ENCODE data around the gene RHEB. TPM values are rescaled to one million over a fixed set of nuclear protein-coding genes. Genes with fewer than 3 reads are reported as not detected.

Gene RHEB
- total RNA-seq, 1 experiment from 2014 or later, result 87.0 TPM

DNA sequence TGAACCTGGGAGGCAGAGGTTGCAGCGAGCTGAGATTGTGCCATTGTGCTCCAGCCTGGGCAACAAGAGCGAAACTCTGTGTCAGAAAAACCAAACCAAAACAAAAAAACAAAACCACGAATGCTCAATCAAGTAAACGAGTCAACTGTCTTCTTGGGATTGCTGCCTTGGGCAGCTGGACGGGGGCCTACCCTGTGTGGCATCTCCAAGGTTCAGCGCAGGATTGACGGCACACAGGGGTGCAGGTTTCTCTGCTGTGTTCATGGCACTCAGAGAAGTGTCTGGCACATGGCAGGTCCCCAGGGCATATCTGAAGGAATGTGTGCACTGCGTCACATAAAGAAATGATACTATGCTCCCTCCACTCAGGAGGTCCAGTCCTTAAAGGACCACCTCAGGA is 54.5 kb downstream of the RHEB start:
- no peaks in the 10 kb centered on the region for H3K9me3 ChIP-seq (ENCODE audit: low read length)
- no TSS peak for BruUV-seq (replicated peaks)
- ChIA-PET POLR2A (ENCODE audit: unreplicated experiment) (no interaction called here), CTCF (no interaction called here)
- H3K4me3 ChIP-seq (ENCODE audit: low read length), result no peak overlapping the region
- ATAC-seq (no peak), DNase-seq (no peak)
- H3K9ac ChIP-seq (ENCODE audit: low read length), result no peak overlapping the region
- peaks cover 44% of the 10 kb centered on the region for H3K36me3 ChIP-seq (ENCODE audit: low read depth, low read length)
- no peaks in the 10 kb centered on the region for H3K27me3 ChIP-seq (ENCODE audit: low read length)
- H3K4me2 ChIP-seq (ENCODE audit: low read length), result no peak overlapping the region
- no peaks in the 10 kb centered on the region for H3K9me2 ChIP-seq (replicated peaks; ENCODE audit: low read length)
- no peak overlapping the region for H3K27ac ChIP-seq (ENCODE audit: low read length)
- no peak for TF ChIP-seq EZH2phosphoT487 (IDR thresholded peaks at IDR 0.05; ENCODE audit: borderline replicate concordance, low read length)
- peaks cover 4% of the 10 kb centered on the region; the same call in 1 of the 2 replicates for H3K79me2 ChIP-seq (ENCODE audit: low read length)
- H3K4me1 ChIP-seq (ENCODE audit: insufficient read depth, low read length), result peaks cover 10% of the 10 kb centered on the region
- H3F3A ChIP-seq (ENCODE audit: low read length, unreplicated experiment), result peaks cover 4% of the 10 kb centered on the region
- no peak overlapping the region for H2AFZ ChIP-seq (ENCODE audit: low read length)
- intact Hi-C loops (cut with micrococcal nuclease), result loop anchor here (10.0 kb wide), 1 partner anchor 290 kb away; no protein-coding TSS in a partner anchor
- 0 out of 2 replicates have a peak, but pooled peaks cover 6% of the 10 kb centered on the region for H4K20me1 ChIP-seq (ENCODE audit: low read length)

GRCh38 chr7:151462306-151462779 is 57.4 kb downstream of the RHEB start:
- ATAC-seq, result no peak
- no peak for DNase-seq
- ChIA-PET POLR2A (ENCODE audit: unreplicated experiment) (no interaction called here), CTCF (no interaction called here)
- Histone ChIP-seq H3K4me1 (ENCODE audit: insufficient read depth, low read length) (peaks cover 22% of the 10 kb centered on the region), H3K9me3 (ENCODE audit: low read length) (no peaks in the 10 kb centered on the region), H3K9ac (ENCODE audit: low read length) (no peak overlapping the region), H2AFZ (ENCODE audit: low read length) (no peak overlapping the region), H3K4me3 (ENCODE audit: low read length) (no peak overlapping the region), H3K27me3 (ENCODE audit: low read length) (no peaks in the 10 kb centered on the region), H4K20me1 (ENCODE audit: low read length) (no peaks in the 10 kb centered on the region), H3F3A (ENCODE audit: low read length, unreplicated experiment) (no peaks in the 10 kb centered on the region), H3K4me2 (ENCODE audit: low read length) (no peak overlapping the region), H3K36me3 (ENCODE audit: low read depth, low read length) (peaks cover 19% of the 10 kb centered on the region), H3K9me2 (replicated peaks; ENCODE audit: low read length) (no peaks in the 10 kb centered on the region), H3K79me2 (ENCODE audit: low read length) (no peaks in the 10 kb centered on the region), H3K27ac (ENCODE audit: low read length) (no peak overlapping the region)
- TSS peak; percentile 1 for BruUV-seq (replicated peaks)
- intact Hi-C loops (cut with micrococcal nuclease), result loop anchor here (10.0 kb wide), 1 partner anchor 292 kb away; no protein-coding TSS in a partner anchor
- TF ChIP-seq, protein P1, sequence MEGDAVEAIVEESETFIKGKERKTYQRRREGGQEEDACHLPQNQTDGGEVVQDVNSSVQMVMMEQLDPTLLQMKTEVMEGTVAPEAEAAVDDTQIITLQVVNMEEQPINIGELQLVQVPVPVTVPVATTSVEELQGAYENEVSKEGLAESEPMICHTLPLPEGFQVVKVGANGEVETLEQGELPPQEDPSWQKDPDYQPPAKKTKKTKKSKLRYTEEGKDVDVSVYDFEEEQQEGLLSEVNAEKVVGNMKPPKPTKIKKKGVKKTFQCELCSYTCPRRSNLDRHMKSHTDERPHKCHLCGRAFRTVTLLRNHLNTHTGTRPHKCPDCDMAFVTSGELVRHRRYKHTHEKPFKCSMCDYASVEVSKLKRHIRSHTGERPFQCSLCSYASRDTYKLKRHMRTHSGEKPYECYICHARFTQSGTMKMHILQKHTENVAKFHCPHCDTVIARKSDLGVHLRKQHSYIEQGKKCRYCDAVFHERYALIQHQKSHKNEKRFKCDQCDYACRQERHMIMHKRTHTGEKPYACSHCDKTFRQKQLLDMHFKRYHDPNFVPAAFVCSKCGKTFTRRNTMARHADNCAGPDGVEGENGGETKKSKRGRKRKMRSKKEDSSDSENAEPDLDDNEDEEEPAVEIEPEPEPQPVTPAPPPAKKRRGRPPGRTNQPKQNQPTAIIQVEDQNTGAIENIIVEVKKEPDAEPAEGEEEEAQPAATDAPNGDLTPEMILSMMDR (conservative IDR thresholded peaks at IDR 0.05; ENCODE audit: low read depth, low read length), result no peak
- TF ChIP-seq EZH2 (IDR thresholded peaks at IDR 0.05; ENCODE audit: low read length, unreplicated experiment) (no peak), EZH2phosphoT487 (IDR thresholded peaks at IDR 0.05; ENCODE audit: borderline replicate concordance, low read length) (no peak)

DNA sequence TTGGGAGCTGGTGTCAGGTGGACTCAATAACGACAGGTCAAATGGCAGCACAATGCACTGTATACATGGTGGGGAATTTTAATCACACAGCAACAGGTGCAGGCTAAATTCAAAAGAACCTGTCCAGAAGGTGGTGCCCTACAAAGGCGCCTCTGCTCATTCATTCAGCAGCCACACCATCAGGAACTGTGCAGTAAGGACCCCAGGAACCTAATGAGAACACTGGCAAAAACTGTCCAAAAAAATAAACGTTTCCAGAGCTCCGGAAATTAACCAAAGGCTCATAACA is 57.8 kb downstream of the RHEB start:
- CTCF ChIA-PET, result interaction anchor here (0.5 kb wide), 1 partner anchor 58 kb away, joined by 3 read pairs; no protein-coding TSS in a partner anchor
- Histone ChIP-seq H3F3A (ENCODE audit: low read length, unreplicated experiment) (no peaks in the 10 kb centered on the region), H3K4me3 (ENCODE audit: low read length) (no peak overlapping the region), H3K9me3 (ENCODE audit: low read length) (no peaks in the 10 kb centered on the region), H3K27me3 (ENCODE audit: low read length) (no peaks in the 10 kb centered on the region), H3K9me2 (replicated peaks; ENCODE audit: low read length) (no peaks in the 10 kb centered on the region), H4K20me1 (ENCODE audit: low read length) (no peaks in the 10 kb centered on the region), H3K4me2 (ENCODE audit: low read length) (no peak overlapping the region), H3K36me3 (ENCODE audit: low read depth, low read length) (peaks cover 19% of the 10 kb centered on the region), H3K79me2 (ENCODE audit: low read length) (no peaks in the 10 kb centered on the region), H3K4me1 (ENCODE audit: insufficient read depth, low read length) (peaks cover 22% of the 10 kb centered on the region), H2AFZ (ENCODE audit: low read length) (no peak overlapping the region), H3K27ac (ENCODE audit: low read length) (no peak overlapping the region), H3K9ac (ENCODE audit: low read length) (no peak overlapping the region)
- TF ChIP-seq, protein P1 (conservative IDR thresholded peaks at IDR 0.05; ENCODE audit: low read depth, low read length), result no peak; the same call in 1 of the 2 replicates
- no peak for TF ChIP-seq EZH2 (IDR thresholded peaks at IDR 0.05; ENCODE audit: low read length, unreplicated experiment)
- TF ChIP-seq EZH2phosphoT487 (IDR thresholded peaks at IDR 0.05; ENCODE audit: borderline replicate concordance, low read length), result no peak
- no peak for ATAC-seq
- intact Hi-C loops (cut with micrococcal nuclease), result loop anchor here (10.0 kb wide), 1 partner anchor 293 kb away; no protein-coding TSS in a partner anchor
- POLR2A ChIA-PET (ENCODE audit: unreplicated experiment), result no interaction called here
- DNase-seq, result peak; percentile 15
- BruUV-seq (replicated peaks), result no TSS peak

Measured in PC-3 (cell line).